Stimulated activated CD8-positive, alpha-beta memory T cell treated with anti-CD3 and anti-CD28 coated beads, Interleukin-12 subunit alpha, Interleukin-12 subunit beta, amount 100 ng/mL, for 4 hours (primary cell): Measurements from ENCODE around the gene FOXP3.

Source experiments
- DNase-seq: peaks from one replicate; pipeline ENCODE4 v3.0.0-alpha.2; 2020; ENCODE audit warnings: low read depth

FOXP3 gene

GRCh38 chrX:49214416-49214815 lies 50.1 kb downstream of the FOXP3 start:
- no peak for DNase-seq

- DNase-seq = no peak
Measured at GRCh38 chrX:49212861-49213260, 51.6 kb downstream of the FOXP3 start.

GRCh38 chrX:49212209-49212608 lies 52.3 kb downstream of the FOXP3 start:
- no peak for DNase-seq

GRCh38 chrX:49211074-49211473 lies 53.4 kb downstream of the FOXP3 start:
- no peak for DNase-seq

DNA sequence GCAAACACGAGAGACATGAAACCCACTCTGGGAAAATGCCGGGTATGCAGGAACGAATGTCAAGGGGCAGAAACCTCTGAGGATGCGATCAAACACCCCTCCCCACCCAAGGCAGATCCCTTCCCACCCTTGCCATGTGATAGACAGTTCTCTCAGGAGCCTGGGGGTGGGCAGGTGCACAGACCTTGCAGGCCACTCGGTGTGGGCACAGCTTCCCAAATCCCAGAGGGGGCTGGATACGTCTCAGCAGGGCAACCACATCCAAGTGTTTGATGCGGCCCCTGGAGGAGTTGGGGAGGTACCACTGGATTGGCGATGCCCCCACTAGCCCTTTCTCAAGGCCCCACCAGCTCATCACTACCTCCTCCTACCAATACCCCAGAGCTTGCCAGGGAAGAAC lies 54.1 kb downstream of the FOXP3 start:
- no peak for DNase-seq

DNA sequence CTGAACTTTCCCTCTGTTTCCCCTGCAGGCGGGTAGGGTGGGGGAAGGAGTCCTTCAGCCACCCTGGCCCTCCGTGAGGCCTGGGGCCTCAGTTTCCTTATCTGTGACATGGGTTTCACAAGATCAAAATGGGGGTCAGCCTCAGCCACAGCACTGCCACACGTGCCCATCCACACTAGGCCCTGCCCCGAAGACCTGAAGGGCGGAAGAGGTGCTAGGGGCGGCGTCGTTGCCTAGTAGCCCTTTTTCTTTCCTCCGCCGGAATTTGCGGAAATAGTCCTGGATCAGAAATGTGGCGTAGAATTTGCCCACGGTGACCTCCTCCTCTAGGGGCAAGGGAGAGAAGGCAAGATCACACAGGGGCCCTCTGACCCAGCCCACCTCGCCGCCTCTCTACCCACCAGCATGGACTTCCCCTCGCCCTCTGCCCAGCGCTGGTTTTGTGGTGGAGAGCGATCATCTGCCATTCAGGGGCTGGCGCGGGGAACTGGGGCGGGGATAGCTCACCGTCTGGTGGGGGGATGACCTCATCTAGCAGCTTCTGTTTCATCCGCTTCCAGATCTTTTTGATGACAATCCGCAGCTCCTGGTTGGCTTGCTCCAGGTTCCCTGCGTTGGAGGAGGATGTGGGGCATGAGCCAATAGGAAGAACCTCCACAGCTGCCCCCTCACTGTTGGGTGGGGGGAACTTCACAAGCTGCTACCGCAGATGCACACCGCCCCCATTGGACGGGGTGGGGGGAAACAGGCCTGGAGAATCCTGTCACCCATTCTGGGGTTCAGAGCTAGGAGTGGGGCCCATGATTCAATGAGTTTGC lies 54.9 kb downstream of the FOXP3 start:
- DNase-seq = no peak

- no peak for DNase-seq
Measured at GRCh38 chrX:49208399-49208798, 56.1 kb downstream of the FOXP3 start.

- no peak for DNase-seq
Measured at GRCh38 chrX:49206543-49206942, 58.0 kb downstream of the FOXP3 start.

- no peak for DNase-seq
Measured at GRCh38 chrX:49205443-49205842, 59.1 kb downstream of the FOXP3 start.

- DNase-seq = no peak
Measured at GRCh38 chrX:49204709-49205108, 59.8 kb downstream of the FOXP3 start.

DNA sequence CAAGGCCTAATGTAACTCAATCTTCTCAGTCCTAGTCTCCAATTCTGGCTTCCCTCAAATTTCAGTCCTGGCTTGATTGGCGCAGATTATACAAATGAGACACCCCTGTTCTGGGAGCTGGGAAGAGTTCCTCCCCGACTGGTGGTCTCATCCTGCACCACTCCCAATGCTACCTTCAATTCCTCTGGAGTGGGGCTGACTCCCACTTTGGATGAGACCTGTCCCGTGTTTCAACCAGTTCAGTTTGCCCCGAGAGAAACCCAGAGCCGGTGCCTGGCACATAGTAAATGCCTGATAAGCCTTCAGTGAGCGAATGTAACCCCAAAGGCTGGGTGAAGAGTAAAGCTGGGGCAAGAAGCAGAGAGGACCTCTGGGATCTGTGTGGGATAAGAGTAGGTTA lies 60.5 kb downstream of the FOXP3 start:
- no peak for DNase-seq

- no peak for DNase-seq
Measured at GRCh38 chrX:49203536-49203935, 61.0 kb downstream of the FOXP3 start.

DNA sequence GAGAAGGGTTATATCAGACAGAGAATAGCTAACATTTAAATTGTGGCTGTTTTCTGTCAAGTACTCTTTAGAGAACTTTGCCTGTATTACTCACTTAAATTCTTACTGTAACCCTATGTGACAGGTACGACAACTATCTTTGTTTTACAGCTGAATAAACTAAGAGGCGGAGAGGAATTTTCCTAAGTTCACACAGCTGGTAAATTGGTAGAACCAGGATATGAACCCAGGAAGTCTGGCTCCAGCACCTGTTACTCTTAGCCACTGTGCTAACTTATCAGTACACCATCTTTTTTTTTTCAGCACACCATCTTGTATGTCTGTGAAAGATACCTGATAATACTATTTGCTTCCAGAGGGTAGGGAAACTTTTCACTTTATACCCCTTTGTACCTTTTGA lies 62.5 kb downstream of the FOXP3 start:
- no peak for DNase-seq
